Activated CD4-positive, alpha-beta memory T cell treated with anti-CD3 and anti-CD28 coated beads, Interleukin-2, amount 10 ng/mL, durations not matched to agents 7 days and 5 days (primary cell): ENCODE data around the gene OR11A1. TPM values are rescaled to one million over a fixed set of nuclear protein-coding genes. Genes with fewer than 3 reads are reported as not detected.
"Not testable (repeated sequence)": the region's sequence is repeated elsewhere in the genome, so short reads cannot be mapped to it uniquely, and the experiment has no call there.

Source experiments
- CTCF ChIA-PET: fragments of 350-600 bp; sonication (Branson Sonifier 250); formaldehyde crosslinking; loops from one replicate; lab custom pipeline; 2021; ENCODE audit warnings: antibody characterized with exemption, inconsistent platforms; lab: Charles Lee
- POLR2A ChIA-PET: fragments of 350-600 bp; sonication (Branson Sonifier 250); formaldehyde crosslinking; loops from one replicate; lab custom pipeline; 2021; ENCODE audit warnings: antibody characterized with exemption; lab: Charles Lee
- DNase-seq: peaks from one replicate; pipeline ENCODE4 v3.0.0-alpha.2; 2020
- H3K27ac Mint-ChIP-seq: one replicate; pipeline ENCODE4 v1.8.0; 2021; ENCODE audit warnings: mild to moderate bottlenecking, mixed read lengths
- H3K27me3 Mint-ChIP-seq: one replicate; pipeline ENCODE4 v1.8.0; 2021; ENCODE audit warnings: mixed read lengths
- H3K36me3 Mint-ChIP-seq: one replicate; pipeline ENCODE4 v1.8.0; 2021; ENCODE audit warnings: low read depth, mixed read lengths
- H3K4me1 Mint-ChIP-seq: one replicate; pipeline ENCODE4 v1.8.0; 2021; ENCODE audit warnings: mixed read lengths
- H3K4me3 Mint-ChIP-seq: one replicate; pipeline ENCODE4 v1.8.0; 2021; ENCODE audit warnings: mild to moderate bottlenecking, mixed read lengths
- H3K9me3 Mint-ChIP-seq: one replicate; pipeline ENCODE4 v1.8.0; 2021; ENCODE audit warnings: mixed read lengths
- total RNA-seq, 2 experiments: library from RNA; stranded (reverse); gene quantifications; one replicate each; pipeline ENCODE4 v1.2.3, GENCODE V29; 2021

OR11A1 gene
- total RNA-seq, 2 experiments from 2014 or later: not detected

DNA sequence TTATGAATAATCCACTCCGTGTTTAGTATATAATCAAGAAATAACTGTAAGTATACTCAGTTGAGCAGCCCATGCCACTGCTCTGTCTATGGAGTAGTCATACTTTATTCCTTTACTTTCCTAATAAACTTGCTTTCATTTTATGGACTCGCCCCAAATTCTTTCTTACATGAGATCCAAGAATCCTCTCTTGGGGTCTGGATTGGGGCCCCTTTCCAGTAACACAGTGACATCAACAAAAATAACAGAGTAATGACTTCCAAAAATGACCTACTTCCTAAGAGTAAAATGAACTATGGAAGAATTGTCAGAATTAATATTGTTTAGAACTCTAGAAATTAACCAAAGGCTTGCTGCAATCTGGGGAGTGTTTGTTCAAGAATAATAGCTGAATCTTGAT is 8.9 kb upstream of the OR11A1 start:
- Mint-ChIP-seq H3K9me3 (no peaks in the 10 kb centered on the region), H3K36me3 (no peaks in the 10 kb centered on the region), H3K4me1 (no peaks in the 10 kb centered on the region), H3K27ac (no peak overlapping the region), H3K4me3 (no peak overlapping the region), H3K27me3 (peaks cover 12% of the 10 kb centered on the region)
- DNase-seq: no peak
- CTCF ChIA-PET: no interaction called here
- POLR2A ChIA-PET: no interaction called here

DNA sequence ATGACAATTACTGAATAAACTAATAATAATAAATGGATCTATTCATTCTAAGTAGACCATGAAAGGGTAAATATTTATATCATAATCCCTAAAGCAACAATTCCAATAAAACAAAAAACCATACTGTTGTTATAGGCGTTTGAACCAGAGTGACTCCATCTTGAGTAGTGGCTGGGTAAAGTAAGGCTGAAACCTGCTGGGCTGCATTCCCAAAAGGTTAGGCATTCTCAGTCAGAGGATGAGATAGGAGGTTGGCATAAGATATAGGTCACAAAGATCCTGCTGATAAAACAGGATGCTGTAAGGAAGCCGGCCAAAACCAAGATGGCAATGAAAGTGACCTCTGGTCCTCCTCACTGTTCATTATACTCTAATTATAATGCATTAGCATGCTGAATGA is 8.4 kb upstream of the OR11A1 start:
- CTCF ChIA-PET: no interaction called here
- H3K27me3 Mint-ChIP-seq: peaks cover 12% of the 10 kb centered on the region
- no peaks in the 10 kb centered on the region for H3K9me3 Mint-ChIP-seq
- H3K36me3 Mint-ChIP-seq: no peaks in the 10 kb centered on the region
- no peak overlapping the region for H3K4me3 Mint-ChIP-seq
- H3K27ac Mint-ChIP-seq: no peak overlapping the region
- DNase-seq: no peak
- POLR2A ChIA-PET: no interaction called here
- no peaks in the 10 kb centered on the region for H3K4me1 Mint-ChIP-seq

DNA sequence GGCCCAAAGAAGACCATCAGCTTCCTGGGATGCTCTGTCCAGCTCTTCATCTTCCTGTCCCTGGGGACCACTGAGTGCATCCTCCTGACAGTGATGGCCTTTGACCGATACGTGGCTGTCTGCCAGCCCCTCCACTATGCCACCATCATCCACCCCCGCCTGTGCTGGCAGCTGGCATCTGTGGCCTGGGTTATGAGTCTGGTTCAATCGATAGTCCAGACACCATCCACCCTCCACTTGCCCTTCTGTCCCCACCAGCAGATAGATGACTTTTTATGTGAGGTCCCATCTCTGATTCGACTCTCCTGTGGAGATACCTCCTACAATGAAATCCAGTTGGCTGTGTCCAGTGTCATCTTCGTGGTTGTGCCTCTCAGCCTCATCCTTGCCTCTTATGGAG is 5.2 kb upstream of the OR11A1 start:
- POLR2A ChIA-PET: no interaction called here
- DNase-seq: no peak
- CTCF ChIA-PET: no interaction called here
- Mint-ChIP-seq H3K36me3 (no peaks in the 10 kb centered on the region), H3K9me3 (no peaks in the 10 kb centered on the region), H3K4me3 (no peak overlapping the region), H3K27me3 (peaks cover 23% of the 10 kb centered on the region), H3K4me1 (no peaks in the 10 kb centered on the region), H3K27ac (no peak overlapping the region)

- Mint-ChIP-seq H3K36me3 (no peaks in the 10 kb centered on the region), H3K9me3 (no peaks in the 10 kb centered on the region), H3K4me1 (no peaks in the 10 kb centered on the region), H3K27me3 (peaks cover 25% of the 10 kb centered on the region), H3K27ac (no peak overlapping the region), H3K4me3 (no peak overlapping the region)
- POLR2A ChIA-PET: no interaction called here
- no peak for DNase-seq
- CTCF ChIA-PET: no interaction called here
These were observed 4.3 kb upstream of the OR11A1 start for GRCh38 chr6:29461021-29461814.

DNA sequence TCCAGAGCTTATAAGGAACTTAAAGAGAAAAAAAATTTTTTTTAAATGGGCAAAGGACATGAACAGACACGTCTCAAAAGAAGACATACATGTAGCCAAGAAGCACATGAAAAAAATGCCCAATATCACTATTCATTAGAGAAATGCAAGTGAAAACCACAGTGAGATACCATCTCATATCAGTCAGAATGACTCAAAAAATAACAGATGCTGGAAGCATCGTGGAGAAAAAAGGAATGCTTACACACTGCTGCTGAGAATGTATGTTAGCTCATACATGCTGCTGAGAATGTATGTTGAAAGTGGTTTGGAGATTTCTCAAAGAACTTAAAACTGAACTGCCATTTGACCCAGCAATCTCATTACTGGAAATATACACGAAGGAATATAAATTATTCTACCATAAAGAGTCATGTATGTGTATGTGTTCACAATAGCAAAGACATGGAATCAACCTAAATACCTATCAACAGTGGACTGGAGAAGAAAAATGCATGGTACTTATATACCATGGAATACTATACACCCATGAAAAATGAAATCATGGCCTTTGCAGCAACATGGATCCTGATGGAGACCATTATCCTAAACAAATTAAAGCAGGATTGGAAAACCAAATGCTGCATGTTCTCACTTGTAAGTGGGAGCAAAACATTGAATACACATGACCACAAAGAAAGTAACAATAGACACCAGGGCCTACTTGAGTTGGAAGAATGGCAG is 5.2 kb downstream of the OR11A1 start:
- Mint-ChIP-seq H3K36me3 (no peaks in the 10 kb centered on the region), H3K27ac (no peak overlapping the region)
- POLR2A ChIA-PET: no interaction called here

DNA sequence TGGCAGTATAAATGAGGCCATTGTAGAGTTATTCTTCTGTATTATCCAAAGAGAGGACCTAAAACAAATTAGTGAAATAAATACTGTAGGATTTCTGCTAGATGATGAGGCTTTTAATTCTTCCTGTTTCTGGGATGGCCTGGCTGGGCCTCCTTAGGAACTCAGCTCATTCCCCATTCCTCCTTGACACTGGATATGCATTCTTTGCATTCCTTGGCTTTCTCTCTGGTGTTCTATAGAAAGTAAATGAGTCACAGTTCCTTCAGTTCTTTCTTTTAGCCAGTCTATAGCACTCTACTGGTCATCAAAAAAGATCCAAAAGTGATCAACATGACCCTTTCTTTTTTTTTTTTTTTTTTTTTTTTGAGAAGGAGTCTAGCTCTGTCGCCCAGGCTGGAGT is 9.2 kb downstream of the OR11A1 start:
- ChIA-PET POLR2A (no interaction called here), CTCF (no interaction called here)
- H3K4me3 Mint-ChIP-seq: no peak overlapping the region
- no peak overlapping the region for H3K27ac Mint-ChIP-seq
- no peaks in the 10 kb centered on the region for H3K36me3 Mint-ChIP-seq
- H3K27me3 Mint-ChIP-seq: peaks cover 17% of the 10 kb centered on the region
- H3K9me3 Mint-ChIP-seq: peaks cover 2% of the 10 kb centered on the region
- DNase-seq: no peak
- H3K4me1 Mint-ChIP-seq: no peaks in the 10 kb centered on the region

More for the DNA sequence above, 5.2 kb downstream of the OR11A1 start:
- H3K27me3 Mint-ChIP-seq: peaks cover 12% of the 10 kb centered on the region
- no peak overlapping the region for H3K4me3 Mint-ChIP-seq
- H3K4me1 Mint-ChIP-seq: no peaks in the 10 kb centered on the region
- CTCF ChIA-PET: no interaction called here
- peaks cover 2% of the 10 kb centered on the region for H3K9me3 Mint-ChIP-seq
- DNase-seq: no peak

- H3K4me1 Mint-ChIP-seq, H3K36me3 Mint-ChIP-seq, POLR2A ChIA-PET, H3K9me3 Mint-ChIP-seq, CTCF ChIA-PET, DNase-seq, H3K27ac Mint-ChIP-seq, H3K4me3 Mint-ChIP-seq: not testable (repeated sequence)
- H3K27me3 Mint-ChIP-seq: peaks cover 17% of the 10 kb centered on the region
These were observed 12.8 kb downstream of the OR11A1 start for GRCh38 chr6:29444031-29444430.

DNA sequence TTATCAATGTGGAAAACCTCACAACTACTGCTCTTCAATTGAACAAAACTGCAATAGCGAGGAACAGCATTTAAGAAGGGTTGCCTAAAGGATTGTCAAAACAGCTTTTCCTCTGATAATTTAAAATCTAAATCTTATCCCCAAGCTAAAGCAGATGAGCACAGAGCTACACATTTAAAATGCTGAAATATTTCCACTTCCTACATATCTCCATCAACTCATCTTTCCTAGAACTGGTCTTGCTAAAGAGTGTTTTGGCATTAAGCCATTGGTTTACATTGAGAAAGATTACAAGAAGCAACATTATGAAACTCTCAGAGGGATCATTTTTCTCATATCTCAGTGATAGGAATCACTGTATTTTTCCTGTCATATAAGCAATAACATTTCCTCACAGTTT is 14.2 kb downstream of the OR11A1 start:
- CTCF ChIA-PET: no interaction called here

GRCh38 chr6:29439006-29439405 is 17.9 kb downstream of the OR11A1 start, which contains the start of gene OR10C1:
Gene OR10C1, plus strand, starts transcription at chr6:29439306. Its CDS starts 710 bp downstream, at chr6:29440016.
- POLR2A ChIA-PET: no interaction called here
- Mint-ChIP-seq H3K27ac (no peak within 1 kb of the TSS), H3K4me3 (no peak within 1 kb of the TSS), H3K27me3 (peaks cover 20% of the 10 kb centered on the region), H3K36me3 (no peaks in the 10 kb centered on the region), H3K4me1 (no peaks in the 10 kb centered on the region), H3K9me3 (no peaks in the 10 kb centered on the region)
- CTCF ChIA-PET: no interaction called here
- DNase-seq: no peak

More for the DNA sequence above, 14.2 kb downstream of the OR11A1 start:
- no peak for DNase-seq
- no peaks in the 10 kb centered on the region for H3K4me1 Mint-ChIP-seq
- no peak overlapping the region for H3K27ac Mint-ChIP-seq
- H3K36me3 Mint-ChIP-seq: no peaks in the 10 kb centered on the region
- peaks cover 21% of the 10 kb centered on the region for H3K27me3 Mint-ChIP-seq
- no peak overlapping the region for H3K4me3 Mint-ChIP-seq
- POLR2A ChIA-PET: no interaction called here
- H3K9me3 Mint-ChIP-seq: no peaks in the 10 kb centered on the region

GRCh38 chr6:29436730-29437129 is 20.1 kb downstream of the OR11A1 start:
- H3K27ac Mint-ChIP-seq, POLR2A ChIA-PET, H3K4me1 Mint-ChIP-seq, H3K9me3 Mint-ChIP-seq, CTCF ChIA-PET, H3K4me3 Mint-ChIP-seq, DNase-seq, H3K36me3 Mint-ChIP-seq: not testable (repeated sequence)
- peaks cover 26% of the 10 kb centered on the region for H3K27me3 Mint-ChIP-seq

- H3K36me3 Mint-ChIP-seq: no peaks in the 10 kb centered on the region
- DNase-seq: no peak
- ChIA-PET CTCF (no interaction called here), POLR2A (no interaction called here)
- no peaks in the 10 kb centered on the region for H3K9me3 Mint-ChIP-seq
- H3K27ac Mint-ChIP-seq: no peak overlapping the region
- no peak overlapping the region for H3K4me3 Mint-ChIP-seq
- H3K4me1 Mint-ChIP-seq: no peaks in the 10 kb centered on the region
- peaks cover 33% of the 10 kb centered on the region for H3K27me3 Mint-ChIP-seq
These were observed 30.2 kb downstream of the OR11A1 start for GRCh38 chr6:29426654-29427053.

- ChIA-PET CTCF (no interaction called here), POLR2A (no interaction called here)
- H3K4me3 Mint-ChIP-seq: no peak overlapping the region
These were observed 31.8 kb downstream of the OR11A1 start for GRCh38 chr6:29425075-29425474.

GRCh38 chr6:29424575-29424974 is 32.3 kb downstream of the OR11A1 start:
- Mint-ChIP-seq H3K4me1 (no peaks in the 10 kb centered on the region), H3K9me3 (no peaks in the 10 kb centered on the region), H3K36me3 (no peaks in the 10 kb centered on the region), H3K27ac (no peak overlapping the region), H3K27me3 (peaks cover 28% of the 10 kb centered on the region), H3K4me3 (no peak overlapping the region)
- ChIA-PET POLR2A (no interaction called here), CTCF (no interaction called here)
- no peak for DNase-seq

More at GRCh38 chr6:29425075-29425474, 31.8 kb downstream of the OR11A1 start:
- Mint-ChIP-seq H3K9me3 (no peaks in the 10 kb centered on the region), H3K27me3 (peaks cover 28% of the 10 kb centered on the region), H3K4me1 (no peaks in the 10 kb centered on the region), H3K27ac (no peak overlapping the region), H3K36me3 (no peaks in the 10 kb centered on the region)
- no peak for DNase-seq
